ENCODE results near the gene FLRT2. TPM values are rescaled to one million over a fixed set of nuclear protein-coding genes. Genes with fewer than 3 reads are reported as not detected.

FLRT2 gene
- total RNA-seq, 1 donor from 2014 or later, result 154 TPM

- no peak for DNase-seq
Observed at GRCh38 chr14:85663256-85663655, 133.3 kb downstream of the FLRT2 start.

- no peak for DNase-seq
Observed at GRCh38 chr14:85663667-85664066, 133.7 kb downstream of the FLRT2 start.

GRCh38 chr14:85675957-85676356 lies 146.0 kb downstream of the FLRT2 start:
- DNase-seq, result no peak

GRCh38 chr14:85686908-85687307 lies 157.0 kb downstream of the FLRT2 start:
- DNase-seq, result no peak

- no peak for DNase-seq
Observed at GRCh38 chr14:85687456-85687855, 157.5 kb downstream of the FLRT2 start.

GRCh38 chr14:85688006-85688405 lies 158.1 kb downstream of the FLRT2 start:
- DNase-seq, result no peak

GRCh38 chr14:85695300-85695699 lies 165.4 kb downstream of the FLRT2 start:
- DNase-seq, result no peak

GRCh38 chr14:85701116-85701515 lies 171.2 kb downstream of the FLRT2 start:
- no peak for DNase-seq

GRCh38 chr14:85701763-85702162 lies 171.8 kb downstream of the FLRT2 start:
- no peak for DNase-seq

GRCh38 chr14:85702191-85702590 lies 172.2 kb downstream of the FLRT2 start:
- no peak for DNase-seq

- DNase-seq, result no peak
Observed at GRCh38 chr14:85702997-85703396, 173.1 kb downstream of the FLRT2 start.

Measured in occipital lobe (tissue), 2 donors.